Adipocyte (in vitro differentiated cells): Measurements from ENCODE around the gene ARHGAP26.
"Not testable (repeated sequence)": the region's sequence is repeated elsewhere in the genome, so short reads cannot be mapped to it uniquely, and the experiment has no call there.

ENCODE experiments used
- DNase-seq: peaks from one replicate; pipeline ENCODE4 v3.0.0-alpha.2; 2015; ENCODE audit warnings: low read depth
- H3K27me3 ChIP-seq: replicated peaks from 2 replicates; pipeline ENCODE4 v1.7.0; 2013; ENCODE audit warnings: mild to moderate bottlenecking, low read length, moderate library complexity; ENCODE audit not compliant: control insufficient read depth, insufficient read depth
- H3K36me3 ChIP-seq: 2 replicates; pipeline ENCODE4 v1.7.0; 2013; ENCODE audit warnings: low read length, mild to moderate bottlenecking, moderate library complexity; ENCODE audit not compliant: control insufficient read depth, insufficient read depth, severe bottlenecking
- H3K4me1 ChIP-seq: 2 replicates; pipeline ENCODE4 v1.7.0; 2013; ENCODE audit warnings: mild to moderate bottlenecking, low read length, moderate library complexity; ENCODE audit not compliant: control insufficient read depth, insufficient read depth
- H3K4me3 ChIP-seq: 2 replicates; pipeline ENCODE4 v1.7.0; 2013; ENCODE audit warnings: mild to moderate bottlenecking, low read length, moderate library complexity
- H3K9ac ChIP-seq: 2 replicates; pipeline ENCODE4 v1.7.0; 2013; ENCODE audit warnings: mild to moderate bottlenecking, low read length, moderate library complexity
- H3K9me3 ChIP-seq: 2 replicates; pipeline ENCODE4 v1.7.0; 2013; ENCODE audit warnings: mild to moderate bottlenecking, low read length, moderate library complexity; ENCODE audit not compliant: control insufficient read depth

Gene ARHGAP26

GRCh38 chr5:142961440-142962173, 191.4 kb downstream of the ARHGAP26 start:
- Histone ChIP-seq H3K4me1 (peaks cover 7% of the 10 kb centered on the region), H3K9me3 (no peaks in the 10 kb centered on the region), H3K9ac (no peak overlapping the region), H3K36me3 (no peaks in the 10 kb centered on the region), H3K27me3 (no peaks in the 10 kb centered on the region), H3K4me3 (no peak overlapping the region)
- DNase-seq = no peak

DNA sequence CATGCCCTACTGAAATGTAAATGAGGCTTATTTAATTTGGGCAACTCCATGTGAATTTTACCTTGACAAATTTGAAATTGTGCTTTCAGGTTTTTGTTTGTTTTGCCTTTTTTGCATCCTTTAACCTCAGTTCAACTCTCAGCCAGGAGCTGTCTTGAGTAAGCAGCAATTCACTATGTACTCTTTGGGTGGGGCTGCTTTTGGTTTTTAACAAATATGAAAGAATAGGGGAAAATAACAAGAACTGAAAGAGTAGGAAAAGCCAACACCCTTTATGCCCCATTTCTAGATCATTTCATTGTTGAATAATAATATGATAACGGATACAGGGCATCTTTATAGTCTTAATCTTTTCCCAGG, 192.0 kb downstream of the ARHGAP26 start:
- DNase-seq = no peak
- Histone ChIP-seq H3K4me3 (no peak overlapping the region), H3K4me1 (peaks cover 7% of the 10 kb centered on the region), H3K9me3 (no peaks in the 10 kb centered on the region), H3K27me3 (no peaks in the 10 kb centered on the region), H3K9ac (no peak overlapping the region), H3K36me3 (no peaks in the 10 kb centered on the region)

DNA sequence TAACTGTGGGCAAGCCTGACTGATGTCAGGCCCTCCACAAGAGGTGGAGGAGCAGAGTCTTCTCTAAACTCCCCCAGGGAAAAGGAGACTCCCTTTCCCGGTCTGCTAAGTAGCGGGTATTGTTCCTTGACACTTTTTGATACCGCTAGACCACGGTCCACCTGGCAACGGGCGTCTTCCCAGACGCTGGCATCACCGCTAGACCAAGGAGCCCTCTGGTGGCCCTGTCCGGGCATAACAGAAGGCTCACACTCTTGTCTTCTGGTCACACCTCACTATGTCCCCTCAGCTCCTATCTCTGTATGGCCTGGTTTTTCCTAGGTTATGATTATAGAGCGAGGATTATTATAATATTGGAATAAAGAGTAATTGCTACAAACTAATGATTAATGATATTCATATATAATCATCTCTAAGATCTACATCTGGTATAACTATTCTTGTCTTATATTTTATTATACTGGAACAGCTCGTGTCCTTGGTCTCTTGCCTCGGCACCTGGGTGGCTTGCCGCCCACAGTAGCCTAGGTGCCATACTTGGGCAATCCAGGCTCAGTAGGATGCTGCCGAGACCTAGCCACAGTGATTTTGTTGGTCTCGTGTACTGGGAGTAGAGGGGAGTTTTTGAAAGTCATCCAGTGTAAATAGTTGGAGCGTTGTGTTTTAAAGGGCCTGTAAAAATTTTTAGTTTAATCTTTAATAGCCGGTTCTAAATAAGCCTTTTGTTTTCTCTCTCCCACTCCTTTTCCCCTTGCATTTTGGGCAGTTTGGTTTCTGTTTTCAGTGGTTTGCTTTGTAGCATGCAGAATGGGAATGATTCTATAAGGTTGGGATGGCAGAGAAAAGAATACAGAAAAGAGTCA, 195.3 kb downstream of the ARHGAP26 start:
- H3K27me3 ChIP-seq = not testable (repeated sequence)

GRCh38 chr5:142966121-142966420, 195.9 kb downstream of the ARHGAP26 start:
- H3K4me1 ChIP-seq = no peaks in the 10 kb centered on the region
- no peak overlapping the region for H3K4me3 ChIP-seq
- H3K9ac ChIP-seq = no peak overlapping the region
- no peaks in the 10 kb centered on the region for H3K36me3 ChIP-seq
- no peaks in the 10 kb centered on the region for H3K27me3 ChIP-seq
- no peak for DNase-seq
- H3K9me3 ChIP-seq = no peaks in the 10 kb centered on the region

More for the DNA sequence above, 195.3 kb downstream of the ARHGAP26 start:
- not testable (repeated sequence) for H3K9ac ChIP-seq, H3K4me3 ChIP-seq, H3K9me3 ChIP-seq, DNase-seq, H3K36me3 ChIP-seq, H3K4me1 ChIP-seq

- H3K27me3 ChIP-seq = no peaks in the 10 kb centered on the region
- H3K4me1 ChIP-seq = no peaks in the 10 kb centered on the region
- H3K9me3 ChIP-seq = no peaks in the 10 kb centered on the region
- H3K4me3 ChIP-seq = no peak overlapping the region
- H3K36me3 ChIP-seq = no peaks in the 10 kb centered on the region
- no peak for DNase-seq
- no peak overlapping the region for H3K9ac ChIP-seq
Observed at GRCh38 chr5:142969186-142969585, 199.0 kb downstream of the ARHGAP26 start.

DNA sequence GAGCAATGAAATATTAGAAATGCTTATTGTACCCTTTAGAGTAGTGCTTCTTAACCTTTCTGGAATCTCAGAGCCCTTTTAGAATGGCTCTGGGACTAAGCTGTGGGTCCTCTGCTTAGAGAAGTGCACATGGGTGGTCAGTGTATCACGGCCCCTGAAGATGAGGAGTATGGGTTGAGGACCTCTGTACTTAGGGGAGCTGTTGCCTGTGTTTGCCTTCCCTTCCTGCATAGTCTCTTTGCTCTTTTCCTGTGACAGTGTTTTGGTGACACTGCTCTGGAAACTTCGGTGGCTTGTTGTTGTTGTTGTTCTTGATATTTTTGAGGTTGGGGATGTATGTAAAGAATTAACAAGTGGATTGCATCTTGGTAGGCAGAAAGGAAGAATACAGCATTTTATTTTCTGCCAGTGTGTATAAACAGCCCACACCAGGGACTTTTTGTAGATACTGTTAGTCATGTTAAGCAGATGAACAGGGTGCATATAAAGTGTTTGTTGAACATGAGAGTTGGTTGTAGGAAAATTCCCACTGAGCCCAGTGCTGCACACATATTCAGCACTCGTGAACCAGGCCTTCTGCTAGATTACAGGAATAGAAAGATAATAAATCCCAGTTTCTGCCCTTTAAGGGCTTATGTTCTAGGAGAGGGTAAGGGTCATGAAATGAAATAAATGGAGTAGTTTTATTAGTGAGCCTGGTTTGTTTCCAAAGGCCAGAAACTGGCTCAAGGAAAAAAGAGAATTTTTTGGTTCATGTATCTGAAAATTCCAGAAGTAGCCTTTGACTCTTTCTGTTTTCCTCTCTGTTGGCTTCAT, 199.7 kb downstream of the ARHGAP26 start:
- Histone ChIP-seq H3K4me1 (no peaks in the 10 kb centered on the region), H3K36me3 (no peaks in the 10 kb centered on the region), H3K4me3 (no peak overlapping the region), H3K9me3 (no peaks in the 10 kb centered on the region), H3K27me3 (no peaks in the 10 kb centered on the region), H3K9ac (no peak overlapping the region)
- DNase-seq = no peak

- Histone ChIP-seq H3K4me1 (no peaks in the 10 kb centered on the region), H3K9ac (no peak overlapping the region), H3K36me3 (no peaks in the 10 kb centered on the region), H3K4me3 (no peak overlapping the region), H3K9me3 (no peaks in the 10 kb centered on the region), H3K27me3 (no peaks in the 10 kb centered on the region)
- DNase-seq = no peak
Observed at GRCh38 chr5:142970440-142971030, 200.4 kb downstream of the ARHGAP26 start.

DNA sequence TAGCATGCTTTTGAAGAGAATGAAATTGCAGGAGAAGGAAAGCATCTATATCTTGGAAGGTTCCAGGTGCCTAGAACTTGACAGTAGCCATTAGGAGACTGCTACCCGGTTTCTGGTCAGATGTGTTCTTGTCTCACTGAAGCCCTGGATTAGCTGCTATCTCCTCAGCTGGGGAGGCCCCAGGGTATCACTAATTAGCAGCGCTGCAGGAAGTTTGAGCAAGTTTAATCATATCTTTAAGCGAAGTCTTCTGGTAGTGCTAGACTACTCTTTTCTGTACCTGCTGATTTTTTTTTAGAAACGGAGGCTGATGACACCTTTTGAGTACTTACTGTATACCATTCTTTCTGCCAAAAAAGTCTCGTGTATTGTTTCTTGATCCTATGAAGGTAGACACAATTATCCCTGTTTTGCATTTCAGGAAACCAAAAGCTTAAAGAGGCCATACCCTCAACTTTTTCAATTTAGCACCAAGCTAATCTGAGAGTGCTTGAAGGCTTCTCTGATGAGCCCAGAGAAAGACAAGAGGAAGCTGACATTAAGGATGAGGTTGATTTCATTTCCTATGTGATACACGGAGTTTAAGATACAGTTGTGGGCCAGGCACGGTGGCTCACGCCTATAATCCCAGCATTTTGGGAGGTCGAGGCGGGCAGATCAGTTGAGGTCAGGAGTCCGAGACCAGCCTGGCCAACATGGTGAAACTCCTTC, 201.3 kb downstream of the ARHGAP26 start:
- no peaks in the 10 kb centered on the region for H3K27me3 ChIP-seq
- H3K36me3 ChIP-seq = no peaks in the 10 kb centered on the region
- H3K4me3 ChIP-seq = no peak overlapping the region
- no peak overlapping the region for H3K9ac ChIP-seq
- no peak for DNase-seq
- no peaks in the 10 kb centered on the region for H3K9me3 ChIP-seq
- H3K4me1 ChIP-seq = no peaks in the 10 kb centered on the region

DNA sequence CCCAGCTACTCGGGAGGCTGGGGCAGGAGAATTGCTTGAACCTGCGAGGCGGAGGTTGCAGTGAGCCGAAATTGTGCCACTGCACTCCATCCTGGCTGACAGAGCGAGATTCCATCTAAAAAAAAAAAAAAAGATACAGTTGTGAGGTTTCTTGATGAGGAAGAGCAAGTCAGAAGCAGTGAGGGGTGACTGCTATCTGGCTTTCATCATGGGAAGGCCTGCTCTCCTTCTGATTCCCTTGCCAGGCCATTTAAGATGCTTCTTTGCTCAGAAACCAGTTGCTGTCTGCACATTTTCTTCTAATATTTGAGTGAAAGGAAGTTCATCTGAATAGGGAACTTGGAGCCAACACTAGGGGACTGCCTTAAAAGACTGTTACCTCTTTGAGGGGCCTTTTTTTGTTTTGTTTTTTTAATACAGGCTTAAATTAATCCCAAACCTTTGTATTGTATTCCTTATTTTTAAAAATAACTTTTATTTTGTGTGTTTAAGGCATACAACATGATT, 201.9 kb downstream of the ARHGAP26 start:
- Histone ChIP-seq H3K27me3 (no peaks in the 10 kb centered on the region), H3K36me3 (no peaks in the 10 kb centered on the region)
- no peak for DNase-seq

DNA sequence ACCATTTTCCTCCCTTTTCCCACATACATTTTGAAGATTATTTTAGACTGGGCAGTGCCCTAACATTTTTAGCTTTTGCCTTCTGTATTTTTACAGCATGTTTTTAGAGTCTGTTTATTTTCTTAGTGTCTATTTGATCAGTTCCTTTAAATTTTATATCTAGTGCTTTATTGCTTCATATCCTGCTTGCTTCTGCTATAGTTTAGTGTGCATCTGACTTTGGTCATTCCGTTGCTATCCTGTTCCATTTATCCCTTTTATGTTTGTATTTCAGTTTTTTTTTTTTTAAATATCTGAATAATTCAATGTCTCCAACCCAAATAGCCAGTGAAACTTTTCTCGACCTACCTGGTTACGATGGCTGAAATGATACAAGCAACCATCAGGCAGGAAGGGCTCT, 203.8 kb downstream of the ARHGAP26 start:
- H3K9me3 ChIP-seq = no peaks in the 10 kb centered on the region
- H3K27me3 ChIP-seq = no peaks in the 10 kb centered on the region
- no peaks in the 10 kb centered on the region for H3K4me1 ChIP-seq
- no peak for DNase-seq
- H3K4me3 ChIP-seq = no peak overlapping the region
- no peak overlapping the region for H3K9ac ChIP-seq
- H3K36me3 ChIP-seq = no peaks in the 10 kb centered on the region

More for the DNA sequence above, 201.9 kb downstream of the ARHGAP26 start:
- no peak overlapping the region for H3K4me3 ChIP-seq
- H3K4me1 ChIP-seq = no peaks in the 10 kb centered on the region
- H3K9me3 ChIP-seq = no peaks in the 10 kb centered on the region
- H3K9ac ChIP-seq = no peak overlapping the region
